K562 (cell line): ENCODE results near the gene ARHGEF26. TPM values are rescaled to one million over a fixed set of nuclear protein-coding genes. Genes with fewer than 3 reads are reported as not detected.

Experiments
- ATAC-seq: fragments of 200-7000 bp; cut with Tn5 transposase; 3 replicates; pipeline ENCODE4 v1.9.1; 2020; ENCODE audit warnings: moderate library complexity
- BruUV-seq: library from RNA; stranded (reverse); fragments of 400-500 nt; replicated peaks from 2 replicates; lab custom pipeline; 2021; lab: Mats Ljungman, UMichigan
- CTCF ChIA-PET: fragments of 300-600 bp; formaldehyde crosslinking; extraction: SDS; loops from one replicate; lab custom pipeline; 2021; ENCODE audit warnings: low intra/inter-chr PET ratio; lab: Yijun Ruan, JAX
- POLR2A ChIA-PET: fragments of 300-600, 350-650 bp; sonication (Branson Sonifier 250); formaldehyde crosslinking; extraction: SDS; loops from one replicate; lab custom pipeline; 2021; ENCODE audit warnings: antibody characterized with exemption, inconsistent platforms; lab: Yijun Ruan, JAX
- DNase-seq, 4 experiments: peaks; one replicate each; pipeline versions ENCODE4 v3.0.0 to v3.0.0-alpha.2; 2011 to 2018; ENCODE audit warnings: low spot score in 3 of 4, mixed read lengths in 3 of 4; ENCODE audit errors: extremely low read depth in 1 of 4
- FAIRE-seq: peaks from 2 replicates; lab custom pipeline; 2011; peaks lifted over from hg19 to GRCh38; lab: Jason Lieb, UNC
- H2AFZ ChIP-seq: 2 replicates; pipeline ENCODE4 v1.6.0; 2011; ENCODE audit warnings: low read depth, low read length, control low read depth, inconsistent platforms
- H3K27ac ChIP-seq: fragments of 200-600 bp; 3 replicates; pipeline ENCODE4 v1.8.0; 2011; ENCODE audit warnings: low read depth, mild to moderate bottlenecking, control low read depth, inconsistent platforms, low read length, moderate library complexity, mixed read lengths; ENCODE audit errors: extremely low read depth
- H3K27me3 ChIP-seq, 2 experiments: fragments of 300-600 bp in 1 of 2; 2 replicates in 1 of 2; 3 replicates in 1 of 2; pipeline versions ENCODE4 v1.6.0 to v1.8.0; 2011; ENCODE audit warnings: inconsistent platforms in 2 of 2, low read length in 2 of 2, mild to moderate bottlenecking in 1 of 2, mixed read lengths in 1 of 2, moderate library complexity in 1 of 2; ENCODE audit not compliant: control insufficient read depth in 2 of 2, insufficient read depth in 2 of 2
- H3K36me3 ChIP-seq: fragments of 300-600 bp; 3 replicates; pipeline ENCODE4 v1.8.0; 2011; ENCODE audit warnings: mild to moderate bottlenecking, low read length, inconsistent platforms; ENCODE audit not compliant: control insufficient read depth, insufficient read depth
- H3K4me1 ChIP-seq, 2 experiments: fragments of 200-600 bp in 1 of 2; replicated peaks in 1 of 2; 2 replicates in 1 of 2; 3 replicates in 1 of 2; pipeline versions ENCODE4 v1.5.1 to v1.8.0; 2011; ENCODE audit warnings: inconsistent platforms in 2 of 2, low read length in 2 of 2, mild to moderate bottlenecking in 1 of 2, mixed read lengths in 1 of 2, moderate library complexity in 1 of 2; ENCODE audit not compliant: control insufficient read depth in 2 of 2, insufficient read depth in 2 of 2
- H3K4me2 ChIP-seq: 2 replicates; pipeline ENCODE4 v1.6.1; 2011; ENCODE audit warnings: low read length, control low read depth, inconsistent platforms, mixed read lengths; ENCODE audit not compliant: insufficient read depth
- H3K4me3 ChIP-seq: fragments of 200-600 bp; sonication (generic), shearing (Covaris generic); 2 replicates; pipeline ENCODE4 v1.5.1; 2016; ENCODE audit warnings: control low read depth, inconsistent platforms
- H3K79me2 ChIP-seq: fragments of 200-600 bp; 3 replicates; pipeline ENCODE4 v1.8.0; 2011; ENCODE audit warnings: low read length, inconsistent platforms; ENCODE audit not compliant: control insufficient read depth, insufficient read depth
- H3K9ac ChIP-seq, 2 experiments: 2 replicates each; pipeline versions ENCODE4 v1.6.0 to v1.6.1; 2011; ENCODE audit warnings: low read depth in 2 of 2, low read length in 2 of 2, control low read depth in 1 of 2, inconsistent platforms in 1 of 2, mild to moderate bottlenecking in 1 of 2, mixed read lengths in 1 of 2; ENCODE audit not compliant: insufficient read depth in 1 of 2
- H3K9me1 ChIP-seq: one replicate; pipeline ENCODE4 v1.6.0; 2011; ENCODE audit warnings: inconsistent platforms, mild to moderate bottlenecking, low read length, moderate library complexity; ENCODE audit not compliant: control insufficient read depth, insufficient read depth
- H3K9me3 ChIP-seq: replicated peaks from 2 replicates; pipeline ENCODE4 v1.5.1; 2011; ENCODE audit warnings: low read depth, low read length, inconsistent platforms; ENCODE audit not compliant: control insufficient read depth, insufficient read depth
- H4K20me1 ChIP-seq: replicated peaks from 2 replicates; pipeline ENCODE4 v1.6.1; 2011; ENCODE audit warnings: low read length, inconsistent platforms, mixed read lengths; ENCODE audit not compliant: control insufficient read depth, insufficient read depth
- ATF2 ChIP-seq: sonication (generic); formaldehyde crosslinking; IDR thresholded peaks from 2 replicates; pipeline ENCODE4 v1.8.1; 2022; ENCODE audit warnings: missing genetic modification reagents
- CHD1 ChIP-seq: fragments of 200-600 bp; sonication (generic); IDR thresholded peaks from one replicate; pipeline ENCODE4 v1.6.1; 2012; ENCODE audit warnings: mild to moderate bottlenecking, moderate library complexity, low read length, inconsistent platforms
- EP300 ChIP-seq: IDR thresholded peaks from 2 replicates; pipeline ENCODE4 v1.6.1; 2012; ENCODE audit warnings: low read length, improper control_type of control experiment
- FOXJ2 ChIP-seq: fragments of 200-800 bp; sonication (Bioruptor generic); IDR thresholded peaks from 2 replicates; pipeline ENCODE4 v1.6.1; 2016; ENCODE audit warnings: missing genetic modification characterization, missing compliant biosample characterization
- ILK ChIP-seq: fragments of 450-650 bp; IDR thresholded peaks from 2 replicates; pipeline ENCODE4 v1.6.1; 2016; ENCODE audit warnings: missing genetic modification characterization, low read depth, mild to moderate bottlenecking, missing compliant biosample characterization, moderate library complexity, borderline replicate concordance
- PML ChIP-seq: IDR thresholded peaks from 2 replicates; pipeline ENCODE4 v1.6.1; 2012; ENCODE audit warnings: low read length, inconsistent platforms
- RB1 ChIP-seq: fragments of 450-650 bp; IDR thresholded peaks from 2 replicates; pipeline ENCODE4 v1.6.1; 2017; ENCODE audit warnings: low read depth, mild to moderate bottlenecking
- THRAP3 ChIP-seq: fragments of 450-650 bp; IDR thresholded peaks from 2 replicates; pipeline ENCODE4 v1.6.1; 2016; ENCODE audit warnings: mild to moderate bottlenecking, inconsistent platforms, borderline replicate concordance
- TSC22D4 ChIP-seq: fragments of 450-650 bp; IDR thresholded peaks from 2 replicates; pipeline ENCODE4 v1.6.1; 2016; ENCODE audit warnings: missing genetic modification characterization, missing biosample characterization, control low read depth
- ZFP30 ChIP-seq: fragments of 250-450 bp; sonication (Bioruptor Pico); IDR thresholded peaks from 2 replicates; pipeline ENCODE4 v1.8.0; 2022; ENCODE audit warnings: moderate library complexity, mild to moderate bottlenecking, inconsistent platforms, borderline replicate concordance
- ZNF140 ChIP-seq: fragments of 250-450 bp; sonication (Bioruptor Pico); IDR thresholded peaks from 2 replicates; pipeline ENCODE4 v1.8.0; 2021; ENCODE audit warnings: moderate library complexity, mild to moderate bottlenecking, inconsistent platforms
- ZNF41 ChIP-seq: fragments of 250-450 bp; sonication (Bioruptor Pico); conservative IDR thresholded peaks from 2 replicates; pipeline ENCODE4 v1.4.0; 2020; ENCODE audit warnings: mild to moderate bottlenecking
- ZNF583 ChIP-seq: fragments of 250-450 bp; sonication (Bioruptor Pico); IDR thresholded peaks from 2 replicates; pipeline ENCODE4 v1.4.0; 2020
- ZNF77 ChIP-seq: fragments of 250-450 bp; sonication (Bioruptor Pico); IDR thresholded peaks from 2 replicates; pipeline ENCODE4 v1.5.0; 2020
- WGBS: fragments of 100-300 bp; shearing (Covaris generic); methylation state at CpG from one replicate; pipeline ENCODE4 v1.1.6; 2016; ENCODE audit warnings: low coverage, mixed read lengths; ENCODE audit not compliant: insufficient coverage; ENCODE audit errors: missing lambda C conversion rate; 5-methylcytosine and 5-hydroxymethylcytosine counted together
- in situ Hi-C: fragments of 300-500 bp; cut with MboI; formaldehyde crosslinking; loops from 4 replicates; pipeline ENCODE4 v1.15.0; 2018; ENCODE audit warnings: inconsistent platforms, mixed read lengths
- intact Hi-C: fragments of 100-400 bp; cut with micrococcal nuclease; formaldehyde crosslinking; loops from 2 replicates; pipeline ENCODE4 v1.14.2; 2022
- polyA plus RNA-seq, 8 experiments: library from polyadenylated mRNA; depleted of rRNA in 4 of 8; stranded (reverse) in 5 of 8; unstranded in 3 of 8; fragments of >200 nt; fragmentation: Nextera tagmentation in 2 of 8; fragmentation: Illumina TruSeq in 1 of 8; extraction: Ambion mirVana in 2 of 8; extraction: Trizol in 1 of 8; gene quantifications; 2 replicates each; pipeline versions ENCODE4 v1.2.1 to v1.2.3, GENCODE V29; 2011 to 2014; ENCODE audit warnings: inconsistent platforms in 1 of 8, missing spikeins in 1 of 8
- total RNA-seq, 7 experiments: library from RNA; depleted of rRNA in 6 of 7; stranded (reverse); fragments of >200 nt in 6 of 7; fragmentation: Illumina TruSeq in 2 of 7; extraction: Trizol in 2 of 7; gene quantifications; 2 replicates each; pipeline versions ENCODE4 v1.2.1 to v1.2.3, GENCODE V29; 2011 to 2021; ENCODE audit warnings: low replicate concordance in 1 of 7
- TF ChIP-seq, protein P1 (sequence below): fragments of 200-800 bp; sonication (Bioruptor generic); IDR thresholded peaks from 2 replicates; pipeline ENCODE4 v1.6.1; 2017; ENCODE audit warnings: missing genetic modification characterization, missing compliant biosample characterization

ARHGEF26 gene
- total and polyA plus RNA-seq, 9 of the 15 experiments (the other 6 are each of a cell fraction or from before 2014, with no cell fraction given), result 0.01 to 0.11 (median 0.04) TPM; not detected in 2

- Histone ChIP-seq H2AFZ (no peak overlapping the region), H3K4me1 (peaks cover 5 to 16% of the 10 kb centered on the region in 2 experiments; a peak in 3 of 5 replicates), H3K9me3 (no peaks in the 10 kb centered on the region)
- no TSS peak for BruUV-seq
- TF ChIP-seq, protein P1, sequence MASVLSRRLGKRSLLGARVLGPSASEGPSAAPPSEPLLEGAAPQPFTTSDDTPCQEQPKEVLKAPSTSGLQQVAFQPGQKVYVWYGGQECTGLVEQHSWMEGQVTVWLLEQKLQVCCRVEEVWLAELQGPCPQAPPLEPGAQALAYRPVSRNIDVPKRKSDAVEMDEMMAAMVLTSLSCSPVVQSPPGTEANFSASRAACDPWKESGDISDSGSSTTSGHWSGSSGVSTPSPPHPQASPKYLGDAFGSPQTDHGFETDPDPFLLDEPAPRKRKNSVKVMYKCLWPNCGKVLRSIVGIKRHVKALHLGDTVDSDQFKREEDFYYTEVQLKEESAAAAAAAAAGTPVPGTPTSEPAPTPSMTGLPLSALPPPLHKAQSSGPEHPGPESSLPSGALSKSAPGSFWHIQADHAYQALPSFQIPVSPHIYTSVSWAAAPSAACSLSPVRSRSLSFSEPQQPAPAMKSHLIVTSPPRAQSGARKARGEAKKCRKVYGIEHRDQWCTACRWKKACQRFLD (CRISPR knock-in tag), result no peak
- TF ChIP-seq ILK (tag) (no peak), TSC22D4 (tag) (no peak), THRAP3 (no peak), ZNF583 (CRISPR knock-in tag) (no peak), ZNF140 (CRISPR knock-in tag) (no peak), ZNF77 (no peak), ZFP30 (no peak), FOXJ2 (tag) (no peak), EP300 (no peak), CHD1 (no peak), ZNF41 (CRISPR knock-in tag) (no peak), ATF2 (no peak), PML (no peak), RB1 (no peak)
- TF ChIP-seq, all 486 proteins: peak for 0
- Histone ChIP-seq H3K79me2 (no peaks in the 10 kb centered on the region), H3K27ac (no peak overlapping the region), H3K4me2 (no peak overlapping the region), H3K9me1 (no peaks in the 10 kb centered on the region), H3K27me3 (peaks cover 4 to 18% of the 10 kb centered on the region in 2 experiments; a peak in 3 of 5 replicates), H3K4me3 (no peak overlapping the region), H3K36me3 (no peaks in the 10 kb centered on the region), H3K9ac (no peak overlapping the region), H4K20me1 (no peaks in the 10 kb centered on the region)
- ChIA-PET POLR2A (no interaction called here), CTCF (no interaction called here)
- no peak for DNase-seq
- no peak for FAIRE-seq
- in situ Hi-C loops, result no loop called here
- intact Hi-C loops, result no loop called here
- ATAC-seq, result no peak
- WGBS, result 0% methylated on average over 2 of the region's 2 CpGs
These were observed 4.3 kb downstream of the ARHGEF26 start for GRCh38 chr3:154125378-154126030.
